Measurements from ENCODE around the gene LTC4S.

DNA sequence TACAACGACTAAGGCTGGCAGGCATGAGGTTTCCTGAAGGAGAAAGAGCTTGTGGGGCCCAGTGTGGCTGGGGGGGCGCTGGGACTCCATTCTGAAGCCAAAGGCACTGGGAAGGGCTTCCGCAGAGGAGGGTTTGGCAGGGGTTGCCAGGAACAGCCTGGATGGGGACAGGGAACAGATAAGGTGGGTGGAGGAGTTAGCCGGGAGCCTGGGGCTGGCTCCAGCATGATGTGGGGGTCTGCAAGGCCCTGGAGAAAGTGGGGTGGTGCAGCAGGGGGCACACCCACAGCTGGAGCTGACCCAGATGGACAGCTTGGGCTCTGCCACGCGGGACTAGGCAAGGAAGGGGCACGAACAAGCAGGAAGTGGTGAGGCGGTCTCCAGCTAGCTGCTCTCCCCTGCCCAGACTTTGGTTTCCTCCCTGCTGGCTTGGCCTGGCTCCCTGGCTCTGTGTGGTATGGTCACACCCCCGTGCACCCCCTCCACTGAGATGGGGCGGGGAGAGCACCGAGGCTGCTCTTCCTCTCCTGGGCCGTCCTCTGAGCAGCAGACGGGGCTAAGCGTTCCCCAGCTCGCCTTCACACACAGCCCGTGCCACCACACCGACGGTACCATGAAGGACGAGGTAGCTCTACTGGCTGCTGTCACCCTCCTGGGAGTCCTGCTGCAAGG lies at the start of gene LTC4S:
- TF ChIP-seq, protein P1, sequence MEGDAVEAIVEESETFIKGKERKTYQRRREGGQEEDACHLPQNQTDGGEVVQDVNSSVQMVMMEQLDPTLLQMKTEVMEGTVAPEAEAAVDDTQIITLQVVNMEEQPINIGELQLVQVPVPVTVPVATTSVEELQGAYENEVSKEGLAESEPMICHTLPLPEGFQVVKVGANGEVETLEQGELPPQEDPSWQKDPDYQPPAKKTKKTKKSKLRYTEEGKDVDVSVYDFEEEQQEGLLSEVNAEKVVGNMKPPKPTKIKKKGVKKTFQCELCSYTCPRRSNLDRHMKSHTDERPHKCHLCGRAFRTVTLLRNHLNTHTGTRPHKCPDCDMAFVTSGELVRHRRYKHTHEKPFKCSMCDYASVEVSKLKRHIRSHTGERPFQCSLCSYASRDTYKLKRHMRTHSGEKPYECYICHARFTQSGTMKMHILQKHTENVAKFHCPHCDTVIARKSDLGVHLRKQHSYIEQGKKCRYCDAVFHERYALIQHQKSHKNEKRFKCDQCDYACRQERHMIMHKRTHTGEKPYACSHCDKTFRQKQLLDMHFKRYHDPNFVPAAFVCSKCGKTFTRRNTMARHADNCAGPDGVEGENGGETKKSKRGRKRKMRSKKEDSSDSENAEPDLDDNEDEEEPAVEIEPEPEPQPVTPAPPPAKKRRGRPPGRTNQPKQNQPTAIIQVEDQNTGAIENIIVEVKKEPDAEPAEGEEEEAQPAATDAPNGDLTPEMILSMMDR (IDR thresholded peaks at IDR 0.05; ENCODE audit: extremely low read depth in 1 of 2, insufficient read depth in 1 of 2, low read depth in 1 of 2, low read length in 2 of 2), result no peak
- no peak for TF ChIP-seq EZH2 (IDR thresholded peaks at IDR 0.05; ENCODE audit: borderline replicate concordance, low read depth, low read length, severe bottlenecking)
- TF ChIP-seq MYC (IDR thresholded peaks at IDR 0.05; ENCODE audit: low read depth, low read length), result no peak
- TF ChIP-seq POLR2A (IDR thresholded peaks at IDR 0.05; ENCODE audit: low read depth, low read length), result no peak
- TF ChIP-seq, protein P2, sequence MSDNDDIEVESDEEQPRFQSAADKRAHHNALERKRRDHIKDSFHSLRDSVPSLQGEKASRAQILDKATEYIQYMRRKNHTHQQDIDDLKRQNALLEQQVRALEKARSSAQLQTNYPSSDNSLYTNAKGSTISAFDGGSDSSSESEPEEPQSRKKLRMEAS (IDR thresholded peaks at IDR 0.05; ENCODE audit: insufficient read depth, insufficient read length), result no peak
- no peak for TF ChIP-seq POLR2AphosphoS5 (IDR thresholded peaks at IDR 0.05; ENCODE audit: insufficient read depth, low read depth, low read length)
- TF ChIP-seq FOS (IDR thresholded peaks at IDR 0.05; ENCODE audit: borderline replicate concordance, insufficient read depth, low read length), result no peak

Data from endothelial cell of umbilical vein (primary cell).